HepG2 (cell line): ENCODE measurements around the gene RAB8A.

Experiments
- HMG20B ChIP-seq: conservative IDR thresholded peaks from 2 replicates; pipeline ENCODE4 v1.6.1; 2016; ENCODE audit warnings: missing genetic modification reagents, missing compliant biosample characterization
- NFYC ChIP-seq: IDR thresholded peaks from 2 replicates; pipeline ENCODE4 v1.6.1; 2016; ENCODE audit warnings: missing genetic modification reagents, missing compliant biosample characterization
- TF ChIP-seq, protein P1 (sequence below): sonication (generic); formaldehyde crosslinking; IDR thresholded peaks from 2 replicates; pipeline ENCODE4 v1.9.0; 2021; ENCODE audit warnings: missing genetic modification reagents, mild to moderate bottlenecking, borderline replicate concordance

DNA sequence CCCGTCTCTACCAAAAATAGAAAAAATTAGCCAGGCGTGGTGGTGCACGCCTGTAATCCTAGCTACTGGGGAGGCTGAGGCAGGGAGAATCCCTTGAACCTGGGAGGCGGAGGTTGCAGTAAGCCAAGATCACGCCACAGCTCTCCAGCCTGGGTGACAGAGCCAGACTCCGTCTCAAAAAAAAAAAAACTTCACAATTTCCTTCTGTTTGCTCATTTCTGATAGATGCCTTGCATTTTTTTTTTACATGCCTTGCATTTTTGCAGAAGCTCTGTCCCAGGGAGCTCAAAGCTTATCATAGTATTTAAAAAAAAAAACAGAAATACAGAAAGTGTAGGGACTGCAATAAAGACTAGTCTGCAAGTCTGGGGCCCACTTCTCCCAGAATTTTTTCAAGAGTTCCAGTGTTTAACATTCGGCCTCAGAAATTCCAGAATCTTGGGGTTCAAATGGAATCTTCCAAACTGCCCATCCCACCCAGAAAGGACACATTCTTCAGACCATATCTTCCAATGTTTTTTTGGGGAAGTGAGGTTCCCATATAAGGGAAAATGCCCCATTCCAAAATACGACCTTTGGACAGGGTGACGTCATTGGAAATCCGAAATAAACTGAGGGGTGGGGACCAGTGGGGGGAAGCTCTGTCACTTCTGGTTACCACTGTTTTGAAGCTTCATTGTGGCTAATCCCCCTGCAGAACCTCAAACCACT is 17.2 kb upstream of the RAB8A start:
- TF ChIP-seq NFYC: no peak
- TF ChIP-seq, protein P1, sequence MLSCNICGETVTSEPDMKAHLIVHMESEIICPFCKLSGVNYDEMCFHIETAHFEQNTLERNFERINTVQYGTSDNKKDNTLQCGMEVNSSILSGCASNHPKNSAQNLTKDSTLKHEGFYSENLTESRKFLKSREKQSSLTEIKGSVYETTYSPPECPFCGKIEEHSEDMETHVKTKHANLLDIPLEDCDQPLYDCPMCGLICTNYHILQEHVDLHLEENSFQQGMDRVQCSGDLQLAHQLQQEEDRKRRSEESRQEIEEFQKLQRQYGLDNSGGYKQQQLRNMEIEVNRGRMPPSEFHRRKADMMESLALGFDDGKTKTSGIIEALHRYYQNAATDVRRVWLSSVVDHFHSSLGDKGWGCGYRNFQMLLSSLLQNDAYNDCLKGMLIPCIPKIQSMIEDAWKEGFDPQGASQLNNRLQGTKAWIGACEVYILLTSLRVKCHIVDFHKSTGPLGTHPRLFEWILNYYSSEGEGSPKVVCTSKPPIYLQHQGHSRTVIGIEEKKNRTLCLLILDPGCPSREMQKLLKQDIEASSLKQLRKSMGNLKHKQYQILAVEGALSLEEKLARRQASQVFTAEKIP (CRISPR knock-in tag): no peak
- TF ChIP-seq HMG20B (CRISPR knock-in tag): no peak
